ENCODE measurements around the gene SYNGAP1.
A peak's percentile ranks its signal among the peaks of the same experiment; 100 is the strongest.

Gene SYNGAP1

GRCh38 chr6:33424855-33425667 lies 5.2 kb downstream of the SYNGAP1 start:
- no peak for DNase-seq

- DNase-seq: peak; percentile 87
Observed at GRCh38 chr6:33425668-33426577, 6.1 kb downstream of the SYNGAP1 start.

GRCh38 chr6:33426590-33427511 lies 7.0 kb downstream of the SYNGAP1 start:
- peak; percentile 40 for DNase-seq

GRCh38 chr6:33427585-33428223 lies 7.8 kb downstream of the SYNGAP1 start:
- DNase-seq: peak; percentile 52

GRCh38 chr6:33428224-33428965 lies 8.5 kb downstream of the SYNGAP1 start:
- peak; percentile 65 for DNase-seq

GRCh38 chr6:33428966-33429749 lies 9.3 kb downstream of the SYNGAP1 start:
- DNase-seq: no peak

GRCh38 chr6:33429750-33430052 lies 9.8 kb downstream of the SYNGAP1 start:
- DNase-seq: peak; percentile 33

- DNase-seq: peak; percentile 44
Observed at GRCh38 chr6:33430334-33430733, 10.5 kb downstream of the SYNGAP1 start.

GRCh38 chr6:33430991-33431879 lies 11.4 kb downstream of the SYNGAP1 start:
- DNase-seq: peak; percentile 84

- no peak for DNase-seq
Observed at GRCh38 chr6:33431880-33432541, 12.1 kb downstream of the SYNGAP1 start.

GRCh38 chr6:33432546-33432945 lies 12.7 kb downstream of the SYNGAP1 start:
- DNase-seq: no peak

GRCh38 chr6:33433001-33433543 lies 13.2 kb downstream of the SYNGAP1 start:
- no peak for DNase-seq

- no peak for DNase-seq
Observed at GRCh38 chr6:33433544-33434191, 13.8 kb downstream of the SYNGAP1 start.

- DNase-seq: no peak
Observed at GRCh38 chr6:33434961-33435360, 15.1 kb downstream of the SYNGAP1 start.

- no peak for DNase-seq
Observed at GRCh38 chr6:33437666-33438065, 17.8 kb downstream of the SYNGAP1 start.

GRCh38 chr6:33438978-33439594 lies 19.2 kb downstream of the SYNGAP1 start:
- no peak for DNase-seq

- DNase-seq: no peak
Observed at GRCh38 chr6:33439956-33440648, 20.2 kb downstream of the SYNGAP1 start.

All from activated CD4-positive, alpha-beta T cell treated with anti-CD3 and anti-CD28 coated beads, Interleukin-10, Interleukin-2, amounts not matched to agents 100 ng/mL and 50 ng/mL, durations not matched to agents 16 hours and 8 hours (primary cell).